C4-2B (cell line): Measurements from ENCODE around the gene LIG3.

Experiments used
- ZFX ChIP-seq: fragments of 450-650 bp; IDR thresholded peaks from 2 replicates; pipeline ENCODE4 v1.6.1; 2017
- TF ChIP-seq, protein P1 (sequence below): fragments of 450-650 bp; conservative IDR thresholded peaks from 2 replicates; pipeline ENCODE4 v1.5.1; 2017; ENCODE audit warnings: mild to moderate bottlenecking

DNA sequence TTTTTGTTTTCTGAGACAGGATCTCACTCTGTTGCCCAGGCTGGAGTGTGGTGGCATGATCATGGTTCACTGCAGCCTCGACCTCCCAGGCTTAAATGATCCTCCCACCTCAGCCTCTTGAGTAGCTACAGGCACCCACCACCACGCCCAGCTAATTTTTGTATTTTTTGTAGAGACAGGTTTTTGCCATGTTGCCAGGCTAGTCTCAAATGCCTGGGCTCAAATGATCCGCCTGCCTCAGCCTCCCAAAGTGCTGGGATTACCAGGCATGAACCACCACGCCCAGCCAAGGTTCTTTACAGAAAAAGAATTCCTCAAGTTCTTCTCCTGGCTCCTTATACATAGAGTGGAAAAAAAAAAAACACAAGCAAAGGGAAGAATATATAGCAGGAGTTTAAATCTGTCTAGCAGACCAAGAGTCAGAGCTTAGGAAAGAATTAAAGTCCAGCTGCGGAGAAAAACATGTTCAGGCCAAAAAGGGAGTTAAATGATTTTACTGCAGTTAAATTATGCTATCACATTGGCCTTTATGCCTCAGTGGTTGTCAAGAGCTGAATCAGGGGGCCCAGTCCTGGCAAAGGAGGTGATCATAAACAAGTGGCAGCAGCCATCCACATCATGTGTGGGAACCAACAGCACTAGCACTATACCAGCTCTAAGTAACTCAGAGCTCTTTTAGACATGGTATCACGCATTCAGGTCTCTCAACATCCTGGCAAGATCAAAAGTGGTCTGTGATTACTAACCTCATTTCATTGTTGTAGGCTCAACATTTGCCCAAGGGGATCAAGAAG lies 39.3 kb downstream of the LIG3 start:
- TF ChIP-seq, protein P1, sequence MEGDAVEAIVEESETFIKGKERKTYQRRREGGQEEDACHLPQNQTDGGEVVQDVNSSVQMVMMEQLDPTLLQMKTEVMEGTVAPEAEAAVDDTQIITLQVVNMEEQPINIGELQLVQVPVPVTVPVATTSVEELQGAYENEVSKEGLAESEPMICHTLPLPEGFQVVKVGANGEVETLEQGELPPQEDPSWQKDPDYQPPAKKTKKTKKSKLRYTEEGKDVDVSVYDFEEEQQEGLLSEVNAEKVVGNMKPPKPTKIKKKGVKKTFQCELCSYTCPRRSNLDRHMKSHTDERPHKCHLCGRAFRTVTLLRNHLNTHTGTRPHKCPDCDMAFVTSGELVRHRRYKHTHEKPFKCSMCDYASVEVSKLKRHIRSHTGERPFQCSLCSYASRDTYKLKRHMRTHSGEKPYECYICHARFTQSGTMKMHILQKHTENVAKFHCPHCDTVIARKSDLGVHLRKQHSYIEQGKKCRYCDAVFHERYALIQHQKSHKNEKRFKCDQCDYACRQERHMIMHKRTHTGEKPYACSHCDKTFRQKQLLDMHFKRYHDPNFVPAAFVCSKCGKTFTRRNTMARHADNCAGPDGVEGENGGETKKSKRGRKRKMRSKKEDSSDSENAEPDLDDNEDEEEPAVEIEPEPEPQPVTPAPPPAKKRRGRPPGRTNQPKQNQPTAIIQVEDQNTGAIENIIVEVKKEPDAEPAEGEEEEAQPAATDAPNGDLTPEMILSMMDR: no peak
- TF ChIP-seq ZFX: no peak
